K562 (cell line): ENCODE results near the gene KIFC3. TPM values are rescaled to one million over a fixed set of nuclear protein-coding genes. Genes with fewer than 3 reads are reported as not detected.

Experiments used
- ATAC-seq: fragments of 200-7000 bp; cut with Tn5 transposase; 3 replicates; pipeline ENCODE4 v1.9.1; 2020; ENCODE audit warnings: moderate library complexity
- BruUV-seq: library from RNA; stranded (reverse); fragments of 400-500 nt; replicated peaks from 2 replicates; lab custom pipeline; 2021; lab: Mats Ljungman, UMichigan
- CTCF ChIA-PET: fragments of 300-600 bp; formaldehyde crosslinking; extraction: SDS; loops from one replicate; lab custom pipeline; 2021; ENCODE audit warnings: low intra/inter-chr PET ratio; lab: Yijun Ruan, JAX
- POLR2A ChIA-PET: fragments of 300-600, 350-650 bp; sonication (Branson Sonifier 250); formaldehyde crosslinking; extraction: SDS; loops from one replicate; lab custom pipeline; 2021; ENCODE audit warnings: antibody characterized with exemption, inconsistent platforms; lab: Yijun Ruan, JAX
- DNase-seq, 4 experiments: peaks; one replicate each; pipeline versions ENCODE4 v3.0.0 to v3.0.0-alpha.2; 2011 to 2018; ENCODE audit warnings: low spot score in 3 of 4, mixed read lengths in 3 of 4; ENCODE audit errors: extremely low read depth in 1 of 4
- FAIRE-seq: peaks from 2 replicates; lab custom pipeline; 2011; peaks lifted over from hg19 to GRCh38; lab: Jason Lieb, UNC
- H2AFZ ChIP-seq: 2 replicates; pipeline ENCODE4 v1.6.0; 2011; ENCODE audit warnings: low read depth, low read length, control low read depth, inconsistent platforms
- H3K27ac ChIP-seq: fragments of 200-600 bp; 3 replicates; pipeline ENCODE4 v1.8.0; 2011; ENCODE audit warnings: low read depth, mild to moderate bottlenecking, control low read depth, inconsistent platforms, low read length, moderate library complexity, mixed read lengths; ENCODE audit errors: extremely low read depth
- H3K27me3 ChIP-seq, 2 experiments: fragments of 300-600 bp in 1 of 2; 2 replicates in 1 of 2; 3 replicates in 1 of 2; pipeline versions ENCODE4 v1.6.0 to v1.8.0; 2011; ENCODE audit warnings: inconsistent platforms in 2 of 2, low read length in 2 of 2, mild to moderate bottlenecking in 1 of 2, mixed read lengths in 1 of 2, moderate library complexity in 1 of 2; ENCODE audit not compliant: control insufficient read depth in 2 of 2, insufficient read depth in 2 of 2
- H3K36me3 ChIP-seq: fragments of 300-600 bp; 3 replicates; pipeline ENCODE4 v1.8.0; 2011; ENCODE audit warnings: mild to moderate bottlenecking, low read length, inconsistent platforms; ENCODE audit not compliant: control insufficient read depth, insufficient read depth
- H3K4me1 ChIP-seq, 2 experiments: fragments of 200-600 bp in 1 of 2; replicated peaks in 1 of 2; 2 replicates in 1 of 2; 3 replicates in 1 of 2; pipeline versions ENCODE4 v1.5.1 to v1.8.0; 2011; ENCODE audit warnings: inconsistent platforms in 2 of 2, low read length in 2 of 2, mild to moderate bottlenecking in 1 of 2, mixed read lengths in 1 of 2, moderate library complexity in 1 of 2; ENCODE audit not compliant: control insufficient read depth in 2 of 2, insufficient read depth in 2 of 2
- H3K4me2 ChIP-seq: 2 replicates; pipeline ENCODE4 v1.6.1; 2011; ENCODE audit warnings: low read length, control low read depth, inconsistent platforms, mixed read lengths; ENCODE audit not compliant: insufficient read depth
- H3K4me3 ChIP-seq: fragments of 200-600 bp; sonication (generic), shearing (Covaris generic); 2 replicates; pipeline ENCODE4 v1.5.1; 2016; ENCODE audit warnings: control low read depth, inconsistent platforms
- H3K79me2 ChIP-seq: fragments of 200-600 bp; 3 replicates; pipeline ENCODE4 v1.8.0; 2011; ENCODE audit warnings: low read length, inconsistent platforms; ENCODE audit not compliant: control insufficient read depth, insufficient read depth
- H3K9ac ChIP-seq, 2 experiments: 2 replicates each; pipeline versions ENCODE4 v1.6.0 to v1.6.1; 2011; ENCODE audit warnings: low read depth in 2 of 2, low read length in 2 of 2, control low read depth in 1 of 2, inconsistent platforms in 1 of 2, mild to moderate bottlenecking in 1 of 2, mixed read lengths in 1 of 2; ENCODE audit not compliant: insufficient read depth in 1 of 2
- H3K9me1 ChIP-seq: one replicate; pipeline ENCODE4 v1.6.0; 2011; ENCODE audit warnings: inconsistent platforms, mild to moderate bottlenecking, low read length, moderate library complexity; ENCODE audit not compliant: control insufficient read depth, insufficient read depth
- H3K9me3 ChIP-seq: replicated peaks from 2 replicates; pipeline ENCODE4 v1.5.1; 2011; ENCODE audit warnings: low read depth, low read length, inconsistent platforms; ENCODE audit not compliant: control insufficient read depth, insufficient read depth
- H4K20me1 ChIP-seq: replicated peaks from 2 replicates; pipeline ENCODE4 v1.6.1; 2011; ENCODE audit warnings: low read length, inconsistent platforms, mixed read lengths; ENCODE audit not compliant: control insufficient read depth, insufficient read depth
- ATF3 ChIP-seq, 2 experiments: fragments of 450-650 bp in 1 of 2; sonication (generic) in 1 of 2; formaldehyde crosslinking in 1 of 2; IDR thresholded peaks in 1 of 2; conservative IDR thresholded peaks in 1 of 2; 2 replicates each; pipeline versions ENCODE4 v1.6.1 to v1.8.1; 2016 to 2023; ENCODE audit warnings: mild to moderate bottlenecking in 2 of 2, moderate library complexity in 2 of 2, inconsistent platforms in 1 of 2, missing genetic modification reagents in 1 of 2
- ZNF644 ChIP-seq: fragments of 200-800 bp; sonication (Bioruptor generic); IDR thresholded peaks from 2 replicates; pipeline ENCODE4 v1.6.1; 2016; ENCODE audit warnings: low read depth, missing genetic modification characterization, missing compliant biosample characterization
- WGBS: fragments of 100-300 bp; shearing (Covaris generic); methylation state at CpG from one replicate; pipeline ENCODE4 v1.1.6; 2016; ENCODE audit warnings: low coverage, mixed read lengths; ENCODE audit not compliant: insufficient coverage; ENCODE audit errors: missing lambda C conversion rate; 5-methylcytosine and 5-hydroxymethylcytosine counted together
- in situ Hi-C: fragments of 300-500 bp; cut with MboI; formaldehyde crosslinking; loops from 4 replicates; pipeline ENCODE4 v1.15.0; 2018; ENCODE audit warnings: inconsistent platforms, mixed read lengths
- intact Hi-C: fragments of 100-400 bp; cut with micrococcal nuclease; formaldehyde crosslinking; loops from 2 replicates; pipeline ENCODE4 v1.14.2; 2022
- polyA plus RNA-seq, 8 experiments: library from polyadenylated mRNA; depleted of rRNA in 4 of 8; stranded (reverse) in 5 of 8; unstranded in 3 of 8; fragments of >200 nt; fragmentation: Nextera tagmentation in 2 of 8; fragmentation: Illumina TruSeq in 1 of 8; extraction: Ambion mirVana in 2 of 8; extraction: Trizol in 1 of 8; gene quantifications; 2 replicates each; pipeline versions ENCODE4 v1.2.1 to v1.2.3, GENCODE V29; 2011 to 2014; ENCODE audit warnings: inconsistent platforms in 1 of 8, missing spikeins in 1 of 8
- total RNA-seq, 7 experiments: library from RNA; depleted of rRNA in 6 of 7; stranded (reverse); fragments of >200 nt in 6 of 7; fragmentation: Illumina TruSeq in 2 of 7; extraction: Trizol in 2 of 7; gene quantifications; 2 replicates each; pipeline versions ENCODE4 v1.2.1 to v1.2.3, GENCODE V29; 2011 to 2021; ENCODE audit warnings: low replicate concordance in 1 of 7
- TF ChIP-seq, protein P1 (sequence below): sonication (generic); formaldehyde crosslinking; IDR thresholded peaks from 2 replicates; pipeline ENCODE4 v1.8.1; 2023; ENCODE audit warnings: mild to moderate bottlenecking, missing genetic modification reagents

KIFC3 gene
- total and polyA plus RNA-seq, 9 of the 15 experiments (the other 6 are each of a cell fraction or from before 2014, with no cell fraction given), result 0.23 to 105 (median 26.2) TPM

DNA sequence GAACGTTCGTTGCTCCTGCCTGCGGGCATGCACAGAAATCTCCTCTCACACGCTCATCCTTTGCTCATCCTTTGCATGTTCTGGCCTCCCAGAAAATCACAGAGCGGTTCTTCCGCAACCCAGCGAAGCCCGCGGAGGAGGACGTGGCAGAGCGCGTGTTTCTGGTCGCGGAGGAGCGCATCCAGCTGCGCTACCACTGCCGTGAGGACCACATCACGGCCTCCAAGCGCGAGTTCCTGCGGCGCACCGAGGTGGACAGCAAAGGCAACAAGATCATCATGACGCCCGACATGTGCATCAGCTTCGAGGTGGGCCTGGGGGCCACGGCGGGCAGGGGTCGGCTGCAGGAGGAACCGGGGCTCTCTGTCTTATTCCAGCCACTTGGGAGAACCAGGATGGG, 76.3 kb downstream of the KIFC3 start:
- DNase-seq (no peak), FAIRE-seq (no peak)
- H2AFZ ChIP-seq, result no peak overlapping the region
- H3K4me2 ChIP-seq, result no peak overlapping the region
- BruUV-seq, result no TSS peak
- H3K9me3 ChIP-seq, result no peaks in the 10 kb centered on the region
- no peaks in the 10 kb centered on the region for H4K20me1 ChIP-seq
- H3K27me3 ChIP-seq, result 0 out of 5 replicates have a peak, but pooled peaks cover 0 to 5% of the 10 kb centered on the region in 2 experiments
- no peaks in the 10 kb centered on the region for H3K9me1 ChIP-seq
- no peak overlapping the region for H3K9ac ChIP-seq
- in situ Hi-C loops, result no loop called here
- H3K27ac ChIP-seq, result no peak overlapping the region
- no peaks in the 10 kb centered on the region for H3K36me3 ChIP-seq
- intact Hi-C loops, result no loop called here
- ChIA-PET POLR2A (interaction anchor here (0.6 to 2.5 kb wide), 2 partner anchors 10 to 321 kb away, joined by 3 to 12 read pairs; partner anchors contain the start of gene KATNB1), CTCF (no interaction called here)
- 49% methylated on average over 26 of the region's 30 CpGs for WGBS
- TF ChIP-seq ATF3 (IDR thresholded peaks at IDR 0.05) (peak; percentile 46; the same call in 1 of the 2 replicates), ATF3 (CRISPR knock-in tag; conservative IDR thresholded peaks at IDR 0.05) (no peak), ZNF644 (tag) (no peak)
- TF ChIP-seq, protein P1, sequence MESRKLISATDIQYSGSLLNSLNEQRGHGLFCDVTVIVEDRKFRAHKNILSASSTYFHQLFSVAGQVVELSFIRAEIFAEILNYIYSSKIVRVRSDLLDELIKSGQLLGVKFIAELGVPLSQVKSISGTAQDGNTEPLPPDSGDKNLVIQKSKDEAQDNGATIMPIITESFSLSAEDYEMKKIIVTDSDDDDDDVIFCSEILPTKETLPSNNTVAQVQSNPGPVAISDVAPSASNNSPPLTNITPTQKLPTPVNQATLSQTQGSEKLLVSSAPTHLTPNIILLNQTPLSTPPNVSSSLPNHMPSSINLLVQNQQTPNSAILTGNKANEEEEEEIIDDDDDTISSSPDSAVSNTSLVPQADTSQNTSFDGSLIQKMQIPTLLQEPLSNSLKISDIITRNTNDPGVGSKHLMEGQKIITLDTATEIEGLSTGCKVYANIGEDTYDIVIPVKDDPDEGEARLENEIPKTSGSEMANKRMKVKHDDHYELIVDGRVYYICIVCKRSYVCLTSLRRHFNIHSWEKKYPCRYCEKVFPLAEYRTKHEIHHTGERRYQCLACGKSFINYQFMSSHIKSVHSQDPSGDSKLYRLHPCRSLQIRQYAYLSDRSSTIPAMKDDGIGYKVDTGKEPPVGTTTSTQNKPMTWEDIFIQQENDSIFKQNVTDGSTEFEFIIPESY (CRISPR knock-in tag), result peak; percentile 98
- TF ChIP-seq, all 486 proteins: peak for 2
- no peak for ATAC-seq
- H3K4me3 ChIP-seq, result no peak overlapping the region
- H3K79me2 ChIP-seq, result no peaks in the 10 kb centered on the region
- peaks cover 12 to 20% of the 10 kb centered on the region in 2 experiments for H3K4me1 ChIP-seq
